Suprapubic skin (tissue), 4 donors: ENCODE results near the gene DEK. TPM values are rescaled to one million over a fixed set of nuclear protein-coding genes. Genes with fewer than 3 reads are reported as not detected.
"Not testable (repeated sequence)": the region's sequence is repeated elsewhere in the genome, so short reads cannot be mapped to it uniquely, and the experiment has no call there.

Experiments
- DNase-seq, 2 donors: peaks; one replicate each; pipeline ENCODE4 v3.0.0-alpha.2; 2019; ENCODE audit warnings: low spot score in 2 of 2
- H3K27ac ChIP-seq: fragments of 200-600 bp; sonication (generic); one replicate; pipeline ENCODE4 v1.5.1; 2019
- H3K27me3 ChIP-seq: fragments of 200-600 bp; sonication (generic); one replicate; pipeline ENCODE4 v1.5.1; 2019
- H3K36me3 ChIP-seq: fragments of 200-600 bp; sonication (generic); one replicate; pipeline ENCODE4 v1.5.1; 2019
- H3K4me1 ChIP-seq: fragments of 200-600 bp; sonication (generic); one replicate; pipeline ENCODE4 v1.5.1; 2019
- H3K4me3 ChIP-seq: fragments of 200-600 bp; sonication (generic); one replicate; pipeline ENCODE4 v1.5.1; 2019; ENCODE audit warnings: mild to moderate bottlenecking
- H3K9me3 ChIP-seq: fragments of 200-600 bp; sonication (generic); one replicate; pipeline ENCODE4 v1.5.1; 2019
- EP300 ChIP-seq: sonication (generic); formaldehyde crosslinking; IDR thresholded peaks from one replicate; pipeline ENCODE4 v1.6.1; 2017; ENCODE audit warnings: antibody characterized with exemption
- POLR2A ChIP-seq, 2 donors: fragments of 450-650 bp; IDR thresholded peaks; one replicate each; pipeline ENCODE4 v1.6.1; 2017; ENCODE audit warnings: antibody characterized with exemption in 2 of 2, mild to moderate bottlenecking in 2 of 2, moderate library complexity in 2 of 2
- POLR2AphosphoS5 ChIP-seq, 3 donors: sonication (generic); formaldehyde crosslinking; IDR thresholded peaks; one replicate each; pipeline ENCODE4 v1.6.1; 2017; ENCODE audit warnings: antibody characterized with exemption in 3 of 3
- WGBS: methylation state at CpG from one replicate; pipeline ENCODE4 v1.1.5; 2018; 5-methylcytosine and 5-hydroxymethylcytosine counted together
- total RNA-seq, 4 donors: library from RNA; depleted of rRNA; stranded (reverse); fragments of >200 nt; gene quantifications; one replicate each; pipeline ENCODE4 v1.1.0, GENCODE V29; 2016
- TF ChIP-seq, protein P1 (sequence below), 2 donors: fragments of 200-600 bp in 1 of 2; fragments of 450-650 bp in 1 of 2; sonication (generic) in 1 of 2; IDR thresholded peaks; one replicate each; pipeline ENCODE4 v1.5.1; 2016 to 2019; ENCODE audit warnings: antibody characterized with exemption in 2 of 2, mild to moderate bottlenecking in 1 of 2, moderate library complexity in 1 of 2

Gene DEK
- total RNA-seq, 4 donors from 2014 or later: 57.6 to 90.3 (median 64.4) TPM

DNA sequence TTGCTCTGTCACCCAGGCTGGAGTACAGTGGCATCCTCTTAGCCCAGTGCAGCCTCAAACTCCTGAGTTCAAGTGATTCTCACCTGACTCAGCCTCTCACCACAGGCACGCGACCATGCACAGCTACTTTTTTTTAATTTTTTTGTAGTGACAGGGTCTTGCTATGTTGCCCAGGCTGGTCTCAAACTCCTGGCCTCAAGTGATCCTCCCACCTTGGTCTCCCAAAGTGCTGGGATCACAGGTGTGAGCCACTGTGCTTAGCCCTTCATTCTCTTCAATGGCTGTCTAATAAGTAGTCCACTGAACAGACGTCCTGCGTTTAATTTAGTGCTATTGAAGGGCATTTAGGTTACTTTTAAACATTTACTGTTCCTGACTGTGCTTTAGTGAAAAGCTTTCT is 81.8 kb downstream of the DEK start:
- no peak for DNase-seq
- peaks cover 2% of the 10 kb centered on the region for H3K4me1 ChIP-seq
- peaks cover 16% of the 10 kb centered on the region for H3K36me3 ChIP-seq
- H3K9me3 ChIP-seq: no peaks in the 10 kb centered on the region
- WGBS: over 99% methylated on average over 4 of the region's 4 CpGs
- H3K27me3 ChIP-seq: no peaks in the 10 kb centered on the region
- no peak overlapping the region for H3K27ac ChIP-seq
- TF ChIP-seq POLR2AphosphoS5 (IDR thresholded peaks at IDR 0.05) (no peak), EP300 (no peak), POLR2A (IDR thresholded peaks at IDR 0.05) (no peak)
- TF ChIP-seq, protein P1, sequence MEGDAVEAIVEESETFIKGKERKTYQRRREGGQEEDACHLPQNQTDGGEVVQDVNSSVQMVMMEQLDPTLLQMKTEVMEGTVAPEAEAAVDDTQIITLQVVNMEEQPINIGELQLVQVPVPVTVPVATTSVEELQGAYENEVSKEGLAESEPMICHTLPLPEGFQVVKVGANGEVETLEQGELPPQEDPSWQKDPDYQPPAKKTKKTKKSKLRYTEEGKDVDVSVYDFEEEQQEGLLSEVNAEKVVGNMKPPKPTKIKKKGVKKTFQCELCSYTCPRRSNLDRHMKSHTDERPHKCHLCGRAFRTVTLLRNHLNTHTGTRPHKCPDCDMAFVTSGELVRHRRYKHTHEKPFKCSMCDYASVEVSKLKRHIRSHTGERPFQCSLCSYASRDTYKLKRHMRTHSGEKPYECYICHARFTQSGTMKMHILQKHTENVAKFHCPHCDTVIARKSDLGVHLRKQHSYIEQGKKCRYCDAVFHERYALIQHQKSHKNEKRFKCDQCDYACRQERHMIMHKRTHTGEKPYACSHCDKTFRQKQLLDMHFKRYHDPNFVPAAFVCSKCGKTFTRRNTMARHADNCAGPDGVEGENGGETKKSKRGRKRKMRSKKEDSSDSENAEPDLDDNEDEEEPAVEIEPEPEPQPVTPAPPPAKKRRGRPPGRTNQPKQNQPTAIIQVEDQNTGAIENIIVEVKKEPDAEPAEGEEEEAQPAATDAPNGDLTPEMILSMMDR (IDR thresholded peaks at IDR 0.05): no peak
- no peak overlapping the region for H3K4me3 ChIP-seq

DNA sequence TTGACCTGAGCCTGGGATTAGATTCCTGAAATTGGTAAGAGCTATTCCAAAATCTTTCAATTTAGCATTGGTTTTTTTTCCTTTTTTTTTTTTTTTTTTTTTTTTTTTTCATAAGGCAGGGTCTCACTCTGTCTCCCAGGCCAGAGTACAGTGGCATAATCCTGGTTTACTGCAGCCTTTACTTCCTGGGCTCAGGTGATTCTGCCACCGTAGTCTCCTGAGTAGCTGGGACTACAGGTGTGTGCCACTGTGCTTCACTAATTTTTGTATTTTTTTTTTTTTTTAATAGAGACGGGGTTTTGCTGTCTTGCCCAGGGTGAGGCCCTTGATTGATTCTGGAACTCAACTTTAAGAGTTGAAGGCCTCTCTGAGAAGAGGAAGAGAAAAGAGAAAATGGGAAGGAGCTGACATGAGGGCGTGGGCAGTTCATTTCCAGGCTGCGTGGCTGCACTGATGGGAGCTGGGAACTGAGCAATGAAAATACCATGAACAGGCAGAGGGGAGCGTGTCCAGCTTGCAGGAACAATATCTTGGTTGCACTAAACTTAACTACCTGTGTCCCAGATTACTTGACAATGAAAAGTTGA is 84.5 kb downstream of the DEK start:
- no peak for DNase-seq
- 78% methylated on average over 5 of the region's 5 CpGs for WGBS
- H3K27ac ChIP-seq: no peak overlapping the region

DNA sequence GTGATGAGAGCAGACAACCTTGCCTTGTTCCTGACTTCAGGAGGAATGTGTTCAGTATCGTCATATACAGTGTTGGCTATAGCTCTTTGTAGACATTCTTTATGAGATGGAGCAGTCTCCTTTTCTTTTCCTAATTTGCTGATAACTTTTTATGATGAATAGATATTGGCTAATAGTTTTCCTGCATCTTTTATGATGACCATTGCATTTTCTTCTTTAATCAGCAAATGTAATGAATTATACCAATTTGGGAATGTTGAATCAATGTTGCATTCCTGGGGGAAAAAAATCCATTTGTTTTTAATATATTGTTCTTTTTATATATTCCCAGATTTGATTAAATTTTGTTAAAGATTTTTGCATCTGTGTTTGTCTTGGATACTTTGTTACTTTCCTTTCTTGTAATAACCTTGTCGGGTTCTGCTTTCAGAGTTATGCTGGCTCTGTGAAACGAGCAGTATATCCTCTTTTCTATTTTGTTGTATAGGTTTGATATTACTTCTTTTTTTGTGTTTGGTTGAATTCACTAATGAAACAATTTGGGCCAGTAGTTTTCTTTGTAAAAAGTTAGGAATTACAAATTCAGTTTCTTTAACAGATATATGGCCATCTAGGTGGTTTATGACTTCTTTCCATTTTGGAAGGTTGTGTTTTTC is 85.2 kb downstream of the DEK start:
- TF ChIP-seq POLR2AphosphoS5 (IDR thresholded peaks at IDR 0.05) (no peak), EP300 (no peak), POLR2A (IDR thresholded peaks at IDR 0.05) (no peak)
- TF ChIP-seq, protein P1 (IDR thresholded peaks at IDR 0.05): no peak

More for the DNA sequence above, 84.5 kb downstream of the DEK start:
- Histone ChIP-seq H3K4me1 (no peaks in the 10 kb centered on the region), H3K9me3 (no peaks in the 10 kb centered on the region), H3K27me3 (no peaks in the 10 kb centered on the region), H3K36me3 (peaks cover 8% of the 10 kb centered on the region), H3K4me3 (no peak overlapping the region)
- TF ChIP-seq EP300 (no peak), POLR2A (IDR thresholded peaks at IDR 0.05) (no peak), POLR2AphosphoS5 (IDR thresholded peaks at IDR 0.05) (no peak)
- TF ChIP-seq, protein P1 (IDR thresholded peaks at IDR 0.05): no peak

DNA sequence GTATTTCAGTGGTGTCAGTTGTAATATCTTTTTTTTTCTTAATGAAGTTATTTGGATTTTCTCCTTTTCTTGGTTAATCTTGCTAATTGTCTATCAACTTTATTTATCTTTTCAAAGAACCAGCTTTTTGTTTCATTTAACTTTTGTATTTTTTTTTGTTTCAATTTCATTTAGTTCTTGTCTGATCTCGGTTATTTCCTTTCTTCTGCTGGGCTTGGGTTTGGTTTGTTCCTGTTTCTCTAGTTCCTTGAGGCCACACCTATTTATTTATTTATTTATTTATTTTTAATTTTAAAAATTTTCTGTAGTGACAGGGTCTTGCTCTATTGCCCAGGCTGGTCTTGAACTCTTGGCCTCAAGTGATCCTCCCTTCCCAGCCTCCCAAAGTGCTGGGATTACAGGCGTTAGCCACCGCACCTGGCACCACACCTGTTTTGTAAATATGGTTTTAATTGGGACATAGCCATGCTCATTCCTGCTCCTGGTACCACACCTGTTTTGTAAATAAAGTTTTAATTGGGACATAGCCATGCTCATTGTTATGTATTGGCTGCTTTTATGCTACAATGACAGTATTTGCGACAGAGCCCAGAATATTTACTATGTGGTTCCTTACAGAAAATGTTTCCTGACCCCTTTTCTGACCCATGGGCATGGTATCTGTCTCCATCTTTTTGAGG is 86.9 kb downstream of the DEK start:
- H3K27ac ChIP-seq: no peak overlapping the region

More for the DNA sequence above, 85.2 kb downstream of the DEK start:
- no peaks in the 10 kb centered on the region for H3K4me1 ChIP-seq
- peaks cover 15% of the 10 kb centered on the region for H3K36me3 ChIP-seq
- no peak for DNase-seq
- WGBS: 84% methylated on average over 3 of the region's 3 CpGs
- H3K9me3 ChIP-seq: no peaks in the 10 kb centered on the region
- H3K4me3 ChIP-seq: no peak overlapping the region
- H3K27me3 ChIP-seq: no peaks in the 10 kb centered on the region
- no peak overlapping the region for H3K27ac ChIP-seq

DNA sequence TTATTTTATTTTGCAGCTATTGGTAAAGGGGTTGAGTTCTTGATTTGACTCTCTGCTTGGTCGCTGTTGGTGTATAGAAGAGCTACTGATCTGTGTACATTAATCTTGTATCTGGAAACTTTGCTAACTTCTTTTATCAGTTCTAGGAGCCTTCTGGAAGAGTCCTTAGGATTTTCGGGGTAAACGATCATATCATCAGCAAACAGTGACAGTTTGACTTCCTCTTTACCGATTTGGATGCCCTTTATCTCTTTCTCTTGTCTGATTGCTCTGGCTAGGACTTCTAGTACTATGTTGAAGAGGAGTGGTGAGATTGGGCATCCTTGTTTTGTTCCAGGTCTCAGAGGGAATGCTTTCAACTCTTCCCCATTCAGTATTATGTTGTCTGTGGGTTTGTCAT is 88.1 kb downstream of the DEK start:
- H3K27ac ChIP-seq, DNase-seq, H3K4me1 ChIP-seq, H3K27me3 ChIP-seq, H3K4me3 ChIP-seq, H3K9me3 ChIP-seq: not testable (repeated sequence)
- peaks cover 17% of the 10 kb centered on the region for H3K36me3 ChIP-seq
- 87% methylated on average over 4 of the region's 4 CpGs for WGBS

More for the DNA sequence above, 86.9 kb downstream of the DEK start:
- no peaks in the 10 kb centered on the region for H3K4me1 ChIP-seq
- DNase-seq: no peak
- no peak overlapping the region for H3K4me3 ChIP-seq
- no peaks in the 10 kb centered on the region for H3K9me3 ChIP-seq
- WGBS: 83% methylated on average over 4 of the region's 4 CpGs
- H3K36me3 ChIP-seq: peaks cover 17% of the 10 kb centered on the region
- TF ChIP-seq POLR2A (IDR thresholded peaks at IDR 0.05): no peak
- TF ChIP-seq EP300: no peak
- TF ChIP-seq, protein P1 (IDR thresholded peaks at IDR 0.05): no peak
- no peak for TF ChIP-seq POLR2AphosphoS5 (IDR thresholded peaks at IDR 0.05)
- H3K27me3 ChIP-seq: no peaks in the 10 kb centered on the region

Other genes starting within 250 kb of the DEK start
- 1 to 10 TPM; 3.5 to 7.9 (median 6.0) TPM for gene NHLRC1, start 141.9 kb downstream of the DEK start, total RNA-seq
- gene TPMT, start 109.5 kb downstream of the DEK start, total RNA-seq: 10 to 100 TPM in 2 of 4 donors, 1 to 10 TPM in 2; 6.7 to 14.4 (median 9.7) TPM
- gene KDM1B, start 109.1 kb downstream of the DEK start, total RNA-seq: 10 to 100 TPM; 28.3 to 32.5 (median 29.6) TPM
- gene RNF144B, start 122.8 kb upstream of the DEK start, total RNA-seq: 10 to 100 TPM; 27.8 to 48.4 (median 38.7) TPM